Stimulated activated CD4-positive, alpha-beta T cell treated with anti-CD3 and anti-CD28 coated beads, Interleukin-4, amount 100 ng/mL, for 4 hours (primary cell): ENCODE results near the gene OR4D9.

Source experiments
- DNase-seq, 2 experiments: peaks; one replicate each; pipeline ENCODE4 v3.0.0-alpha.2; 2020

Gene OR4D9

DNA sequence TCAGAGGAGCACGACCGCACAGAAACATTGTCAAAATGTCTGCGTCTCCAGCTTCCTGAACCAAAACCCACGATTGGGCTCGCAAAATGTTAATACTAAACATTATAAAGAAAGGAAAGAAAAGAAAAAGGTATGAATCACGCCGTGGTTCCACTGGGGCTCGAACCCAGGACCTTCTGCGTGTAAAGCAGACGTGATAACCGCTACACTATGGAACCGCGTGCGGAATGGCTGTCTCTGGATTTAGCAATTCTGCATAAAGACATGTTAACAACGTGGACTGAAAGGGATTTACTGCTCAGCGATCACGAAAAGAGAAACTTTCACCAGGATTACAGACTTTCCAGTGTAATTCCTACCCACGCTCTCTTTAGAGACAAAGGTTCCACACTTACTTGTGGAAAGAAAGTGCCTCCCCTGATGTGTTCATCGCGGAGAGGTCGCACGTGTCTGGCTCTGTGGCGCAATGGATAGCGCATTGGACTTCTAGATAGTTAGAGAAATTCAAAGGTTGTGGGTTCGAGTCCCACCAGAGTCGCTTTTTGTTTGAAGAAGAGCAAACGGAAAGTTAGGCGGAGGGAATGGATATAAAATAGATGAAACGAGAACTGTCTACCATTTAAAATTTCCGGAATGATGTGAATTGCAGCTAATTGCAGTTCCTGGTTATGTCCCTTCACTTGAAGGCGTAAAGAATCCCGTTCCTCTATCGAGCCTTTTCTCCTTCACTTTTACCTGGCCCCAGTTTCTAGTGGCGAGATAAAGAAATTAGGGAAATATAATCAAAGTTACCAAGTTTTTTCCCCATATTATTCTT is 39.7 kb downstream of the OR4D9 start:
- peak; percentile 77 to 78 for DNase-seq

DNA sequence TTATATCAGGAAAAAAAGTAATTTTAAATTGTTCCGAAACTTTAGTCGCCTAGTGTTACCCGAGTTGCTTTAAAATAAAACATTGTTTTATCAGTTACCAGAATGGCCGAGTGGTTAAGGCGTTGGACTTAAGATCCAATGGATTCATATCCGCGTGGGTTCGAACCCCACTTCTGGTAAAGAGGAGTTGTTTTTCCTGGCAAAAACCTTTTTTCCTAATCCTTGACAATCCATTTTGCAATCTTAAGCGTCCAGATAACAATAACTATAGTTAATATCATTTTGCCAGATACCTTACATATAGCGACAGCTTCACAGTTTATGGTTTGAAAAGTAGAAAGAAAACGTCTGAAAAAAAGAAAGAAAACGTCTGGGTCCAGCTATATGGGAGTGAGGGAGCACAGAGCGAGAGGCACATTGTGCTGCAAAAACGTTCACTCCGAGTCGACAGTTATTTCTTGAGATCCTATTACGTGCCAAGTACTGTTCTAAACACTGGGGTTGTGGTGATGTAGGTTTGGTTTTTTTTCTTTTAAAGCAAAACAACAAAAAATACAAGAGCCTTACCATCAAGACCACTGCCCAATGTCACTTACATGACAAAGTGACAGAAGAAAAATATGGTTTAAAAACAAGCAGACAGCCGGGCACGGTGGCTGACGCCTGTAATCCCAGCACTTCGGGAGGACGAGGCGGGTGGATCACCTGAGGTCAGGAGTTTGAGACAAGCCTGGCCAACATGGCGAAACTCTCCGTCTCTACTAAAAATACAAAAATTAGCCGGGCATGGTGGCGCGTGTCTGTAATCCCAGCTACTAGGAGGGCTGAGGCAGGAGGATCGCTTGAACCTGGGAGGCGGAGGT is 40.6 kb downstream of the OR4D9 start:
- DNase-seq = no peak

DNA sequence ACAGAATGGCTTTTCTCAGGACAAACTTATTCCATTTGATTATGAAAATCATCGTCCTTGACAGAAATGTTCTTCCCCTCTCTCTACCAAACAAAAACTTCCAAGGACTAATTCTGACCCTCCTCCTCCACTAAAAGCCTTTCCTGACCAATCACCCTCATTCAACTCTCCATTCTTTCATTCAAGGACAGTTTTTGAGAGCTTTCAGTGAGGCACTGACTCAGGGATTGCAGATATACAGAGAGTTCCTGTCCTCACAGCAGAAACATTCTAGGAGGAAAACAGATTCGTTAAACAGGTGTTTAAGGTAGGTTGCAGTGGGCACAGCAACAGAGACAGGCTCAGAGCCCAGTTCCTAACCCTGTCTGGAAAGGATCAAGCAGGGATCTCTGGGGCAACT is 41.5 kb downstream of the OR4D9 start:
- DNase-seq = no peak

DNA sequence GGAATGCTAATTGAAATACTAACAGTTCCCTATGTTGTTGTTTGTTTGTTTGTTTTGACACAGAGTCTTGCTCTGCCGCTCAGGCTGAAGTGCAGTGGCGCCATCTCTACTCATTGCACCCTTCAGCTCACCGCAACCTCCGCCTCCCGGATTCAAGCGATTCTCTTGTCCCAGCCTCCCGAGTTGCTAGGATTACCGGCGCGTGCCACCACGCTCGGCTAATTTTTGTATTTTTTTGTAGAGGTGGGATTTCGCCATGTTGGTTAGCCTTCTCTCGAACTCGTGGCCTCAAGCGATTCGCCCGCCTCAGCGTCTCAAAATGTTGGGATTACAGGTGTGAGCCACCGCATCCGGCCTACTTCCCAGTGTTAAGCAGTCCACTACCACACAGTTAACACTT is 42.0 kb downstream of the OR4D9 start:
- DNase-seq = no peak

DNA sequence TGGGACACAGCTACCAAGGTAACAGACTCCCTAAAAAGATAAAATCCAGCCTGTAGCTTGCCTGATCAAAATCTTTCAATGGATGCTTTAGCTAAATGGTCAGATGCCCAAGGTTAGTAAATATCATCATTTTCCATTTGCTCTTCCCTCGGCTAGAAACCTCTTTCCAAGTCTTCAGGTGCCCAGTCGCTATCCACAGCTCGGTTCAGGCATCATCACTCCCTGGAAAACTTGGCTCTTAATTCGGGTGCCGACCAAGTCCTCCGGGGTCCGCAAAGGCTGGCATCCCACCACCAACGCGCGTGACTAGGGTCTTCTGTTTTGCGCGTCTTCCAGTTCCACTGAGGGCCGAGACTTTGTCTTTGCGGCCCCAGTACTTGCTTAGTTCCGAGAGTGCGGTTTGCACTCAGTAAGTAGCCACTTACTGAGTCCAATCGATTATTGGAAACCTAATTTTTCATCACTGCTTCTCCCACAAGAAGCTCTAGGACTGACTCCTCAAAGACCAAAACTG is 44.3 kb downstream of the OR4D9 start:
- no peak for DNase-seq

DNA sequence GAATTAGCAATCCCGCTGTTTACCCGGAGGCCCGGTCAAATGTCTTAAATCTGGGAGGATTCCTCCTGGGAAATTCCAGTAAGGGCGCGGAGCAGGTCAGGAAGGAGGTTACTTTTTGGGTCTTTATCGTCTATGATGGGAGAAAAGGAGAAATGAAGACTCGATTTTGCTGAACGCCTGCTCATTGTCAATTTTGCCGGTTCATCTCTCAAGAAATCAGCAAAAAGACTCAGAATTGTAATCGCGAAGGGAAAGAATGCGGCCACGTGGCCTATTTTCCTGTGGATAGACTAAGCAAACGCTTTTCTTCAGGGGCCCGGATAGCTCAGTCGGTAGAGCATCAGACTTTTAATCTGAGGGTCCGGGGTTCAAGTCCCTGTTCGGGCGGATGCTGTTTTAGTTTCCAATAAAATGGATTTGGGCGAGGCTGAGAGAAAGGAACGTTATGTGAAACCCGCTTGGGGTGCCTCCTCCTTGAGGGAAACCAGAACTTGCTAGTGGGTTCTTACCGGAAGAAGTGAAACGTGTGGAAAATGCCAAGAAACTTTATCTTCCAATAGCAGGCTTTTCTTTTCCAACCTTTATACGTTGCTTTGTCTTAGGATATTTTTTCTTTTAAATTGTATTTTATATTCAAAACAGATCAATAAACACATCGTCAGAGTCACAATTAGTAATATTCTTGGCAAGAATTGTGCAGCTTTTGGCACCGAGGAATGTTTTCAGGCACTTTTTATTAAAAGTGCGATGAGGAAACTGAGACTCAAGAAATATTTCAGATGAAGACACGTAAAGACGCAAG is 45.0 kb downstream of the OR4D9 start:
- DNase-seq = peak; percentile 68 to 73

DNA sequence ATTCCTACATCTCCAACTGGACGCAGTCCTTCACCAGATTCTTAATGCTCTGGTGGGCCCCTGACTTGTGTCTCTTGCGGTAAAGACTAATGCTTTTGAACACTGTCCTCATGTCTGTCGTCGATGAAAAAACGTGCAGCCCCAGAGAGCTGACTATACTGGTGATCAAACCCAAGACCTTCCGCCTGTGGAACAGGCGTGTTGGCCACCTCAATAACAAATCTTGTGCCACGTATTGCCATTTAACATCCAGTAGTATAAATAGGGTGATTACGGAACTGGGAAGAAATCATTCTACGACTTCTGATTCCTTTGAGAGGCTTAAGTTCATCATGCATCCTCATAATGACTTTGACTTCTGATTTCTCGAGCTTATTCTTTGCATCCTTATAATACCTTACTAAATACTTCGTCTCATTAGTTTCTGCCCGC is 45.6 kb downstream of the OR4D9 start:
- DNase-seq = no peak

DNA sequence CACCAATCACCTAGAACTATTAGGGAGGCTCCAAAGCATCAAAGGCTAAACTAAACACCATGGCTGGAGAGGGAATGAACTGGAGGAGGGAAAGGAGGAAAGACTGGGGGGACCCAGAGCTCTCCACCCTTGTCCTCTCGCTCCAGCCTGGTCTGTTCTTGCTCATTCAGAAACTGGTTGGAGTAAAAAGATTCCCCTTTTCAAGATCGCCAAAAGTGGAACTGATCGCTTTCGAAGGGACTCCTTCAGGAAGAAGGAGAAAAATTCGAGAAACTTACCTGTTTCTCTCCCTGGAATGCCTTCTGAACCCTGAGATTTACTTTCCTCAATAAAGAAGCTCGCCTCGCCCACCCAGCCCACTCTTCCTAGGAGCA is 46.9 kb downstream of the OR4D9 start:
- DNase-seq = no peak

DNA sequence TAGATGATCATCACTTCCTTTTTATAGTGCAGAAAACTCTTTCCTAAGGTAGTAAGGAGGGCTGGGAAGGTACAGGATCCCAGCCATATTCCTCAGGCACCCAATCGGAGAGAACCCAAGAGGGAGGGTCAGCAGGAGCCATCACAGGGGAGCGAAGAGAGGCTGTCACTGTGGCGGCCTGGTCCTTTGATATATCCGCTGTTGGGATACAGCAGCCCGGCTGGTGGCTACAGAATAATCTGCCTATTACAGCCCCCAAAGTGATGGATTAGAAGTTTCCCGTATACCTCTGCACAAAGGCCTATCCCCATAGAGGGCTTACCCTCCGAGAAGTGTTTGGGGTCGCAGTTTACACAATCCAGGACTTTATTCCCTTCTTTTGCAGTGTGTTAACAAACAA is 48.5 kb downstream of the OR4D9 start:
- no peak for DNase-seq

DNA sequence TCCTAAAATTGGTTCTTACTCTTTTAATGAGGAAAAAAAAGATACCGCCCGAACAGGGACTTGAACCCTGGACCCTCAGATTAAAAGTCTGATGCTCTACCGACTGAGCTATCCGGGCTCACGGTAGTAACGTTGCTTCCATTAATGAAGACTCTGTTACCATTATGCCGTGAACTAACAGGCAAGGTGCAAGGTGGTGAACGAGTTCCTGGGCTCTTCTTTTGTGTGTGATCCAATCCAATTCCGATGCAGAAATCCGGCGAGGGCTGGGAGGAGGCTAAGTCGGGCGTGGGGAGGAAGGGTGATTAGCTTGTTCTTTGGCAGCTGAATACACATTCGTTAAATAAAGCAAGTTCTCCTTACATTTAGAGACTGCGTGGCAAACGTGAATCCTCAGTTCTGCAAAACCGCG is 49.0 kb downstream of the OR4D9 start:
- DNase-seq = peak; percentile 63 to 65

DNA sequence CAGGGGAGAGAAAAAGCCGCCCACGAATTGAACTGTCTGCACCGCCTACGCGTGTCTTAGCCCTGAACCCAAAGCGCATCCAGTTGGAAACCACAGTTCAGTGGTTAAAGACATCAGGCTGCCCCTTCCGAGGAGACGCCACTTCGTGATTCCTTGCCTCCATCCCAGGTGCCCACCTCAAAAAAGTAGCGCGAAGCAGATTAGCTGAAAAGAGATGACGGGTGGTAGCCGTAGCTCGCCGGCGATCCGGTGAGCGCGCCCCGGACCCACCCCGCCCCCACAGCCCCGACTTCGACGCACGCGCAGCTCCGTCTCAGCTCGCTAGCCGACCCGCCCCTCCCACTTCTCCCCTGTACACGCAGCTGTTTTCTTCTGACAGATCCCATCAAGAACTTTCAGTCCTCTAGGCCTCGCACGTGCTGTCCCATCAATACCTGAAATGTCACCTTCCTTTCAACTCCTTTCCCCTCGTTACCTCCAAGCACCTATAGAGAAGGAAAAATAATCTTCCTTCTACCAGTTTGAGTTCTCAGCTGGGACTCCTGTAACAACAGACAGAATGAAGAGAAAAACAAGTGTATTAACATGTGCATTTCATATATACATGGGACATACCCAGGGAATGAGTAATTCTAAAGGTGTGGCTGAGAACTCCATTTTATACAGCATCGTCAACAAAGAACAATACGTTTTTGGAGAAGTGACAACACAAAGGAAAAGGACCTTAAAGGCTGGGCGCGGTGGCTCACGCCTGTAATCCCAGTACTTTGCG is 49.5 kb downstream of the OR4D9 start:
- DNase-seq = peak; percentile 81 to 83

DNA sequence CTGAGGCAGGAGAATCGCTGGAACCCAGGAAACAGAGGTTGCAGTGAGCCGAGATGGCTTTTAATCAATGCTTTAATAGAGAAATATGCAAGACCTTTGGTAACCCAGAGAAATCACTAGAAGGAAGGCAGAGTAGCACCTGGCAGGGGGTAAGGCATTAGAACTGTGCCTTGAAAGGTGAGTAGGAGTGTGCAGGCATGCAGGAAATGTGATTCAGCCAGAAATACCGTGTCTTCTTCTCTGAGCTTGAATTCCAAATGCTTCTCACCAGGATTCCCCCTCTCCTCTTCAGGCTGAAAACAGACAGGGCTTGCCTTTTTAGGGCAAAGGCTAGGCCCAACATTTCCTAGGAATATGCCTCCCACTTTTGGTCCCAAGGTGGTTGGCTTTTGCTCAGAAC is 51.0 kb downstream of the OR4D9 start:
- DNase-seq = no peak
